ENCODE data around the gene MED16.

GRCh38 chr19:835210-835810 lies 57.7 kb downstream of the MED16 start:
- no peak for TF ChIP-seq CTCF (IDR thresholded peaks at IDR 0.05)
- TF ChIP-seq POLR2A (IDR thresholded peaks at IDR 0.05) = no peak

All from right lobe of liver (tissue), 4 donors.